GM12801 (cell line): ENCODE results near the gene ULK4.

Experiments used
- CTCF ChIP-seq: IDR thresholded peaks from one replicate; pipeline ENCODE4 v1.5.1; 2011; ENCODE audit warnings: control low read depth; ENCODE audit not compliant: insufficient read length; ENCODE audit errors: extremely low read depth

ULK4 gene

GRCh38 chr3:41259449-41260062, 702.3 kb downstream of the ULK4 start:
- TF ChIP-seq CTCF, result no peak

DNA sequence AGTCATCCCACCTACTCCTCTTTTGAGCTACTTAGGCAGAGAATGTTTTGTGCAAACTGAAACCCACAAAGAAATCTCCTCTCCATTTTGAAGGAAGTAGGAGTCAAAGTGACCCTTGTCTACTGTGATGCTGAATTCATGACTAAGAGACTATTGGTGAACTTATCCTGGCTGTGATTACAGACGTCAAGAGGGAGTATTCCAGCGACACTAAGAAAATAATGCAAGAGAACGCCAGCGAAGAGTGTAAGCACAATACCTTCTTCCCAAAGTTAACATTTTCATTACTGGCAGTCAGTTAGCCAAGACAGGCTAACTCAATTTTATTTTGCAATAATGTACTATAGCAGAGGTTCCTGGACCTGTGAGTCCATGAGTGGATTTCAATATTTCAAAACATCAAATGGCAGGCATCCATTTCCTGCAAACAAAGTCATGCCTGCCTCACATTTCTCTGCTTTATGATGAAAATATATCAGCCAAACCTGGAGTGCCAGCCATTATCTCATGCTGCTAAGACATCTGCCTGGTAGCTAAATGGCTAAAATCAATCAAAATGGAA, 703.6 kb downstream of the ULK4 start:
- TF ChIP-seq CTCF, result no peak

DNA sequence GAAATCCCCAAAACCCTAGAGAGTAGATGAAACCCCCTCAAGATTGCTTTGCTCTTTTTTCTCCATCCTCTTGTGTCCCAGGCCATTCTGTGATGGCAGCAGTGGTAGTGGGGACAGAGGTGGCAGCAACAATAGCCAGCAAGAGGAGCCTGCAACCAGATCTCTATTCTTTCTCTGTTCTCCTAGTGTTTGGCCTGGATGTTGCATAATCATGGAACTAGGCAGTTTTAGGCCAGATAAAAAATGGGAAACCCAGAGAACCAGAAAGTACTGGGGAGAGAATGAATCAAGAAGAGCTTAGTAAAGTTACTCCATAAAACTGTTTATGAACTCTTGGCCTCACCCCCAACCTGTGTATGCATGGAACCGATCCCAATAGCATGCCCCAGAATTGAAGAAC, 710.3 kb downstream of the ULK4 start:
- TF ChIP-seq CTCF, result no peak

DNA sequence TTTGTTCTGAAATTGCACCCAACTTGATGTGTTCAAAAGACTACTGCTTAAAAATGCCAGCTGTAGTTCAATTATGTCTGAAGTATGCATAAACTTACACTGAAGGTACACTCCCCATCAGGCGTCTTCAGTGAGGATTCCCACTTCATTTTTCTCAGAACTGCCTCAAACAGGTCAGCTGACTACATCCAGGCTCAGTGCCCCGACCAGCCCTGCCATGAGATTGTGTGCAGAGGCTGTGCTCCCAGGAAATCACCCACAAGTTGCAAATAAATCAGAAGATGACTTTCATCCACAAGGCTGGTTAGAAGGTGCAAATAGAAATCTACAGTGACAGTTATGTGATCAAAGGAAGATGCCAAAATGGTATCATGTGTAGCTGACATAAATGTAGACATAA, 711.1 kb downstream of the ULK4 start:
- TF ChIP-seq CTCF, result no peak

GRCh38 chr3:41249318-41249717, 712.6 kb downstream of the ULK4 start:
- TF ChIP-seq CTCF, result no peak

DNA sequence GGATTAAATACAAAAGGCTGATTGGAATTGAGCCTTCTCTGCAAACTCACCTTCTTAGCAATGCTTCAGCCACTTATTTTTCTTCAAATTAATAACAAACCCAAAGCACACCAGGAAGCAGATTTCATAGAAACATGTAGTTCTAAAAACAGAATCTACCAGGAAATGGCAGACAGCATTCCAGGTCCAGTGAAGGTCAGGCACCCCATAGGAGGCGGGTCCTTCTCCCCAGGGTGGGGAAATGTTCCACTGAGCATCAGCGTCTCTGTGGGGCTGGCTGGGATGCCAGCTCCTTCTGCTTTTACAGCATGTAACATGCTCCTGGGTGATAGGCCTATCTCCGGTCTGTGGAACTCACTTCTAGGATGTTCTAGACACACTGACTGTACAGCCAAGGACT, 713.4 kb downstream of the ULK4 start:
- TF ChIP-seq CTCF, result no peak

DNA sequence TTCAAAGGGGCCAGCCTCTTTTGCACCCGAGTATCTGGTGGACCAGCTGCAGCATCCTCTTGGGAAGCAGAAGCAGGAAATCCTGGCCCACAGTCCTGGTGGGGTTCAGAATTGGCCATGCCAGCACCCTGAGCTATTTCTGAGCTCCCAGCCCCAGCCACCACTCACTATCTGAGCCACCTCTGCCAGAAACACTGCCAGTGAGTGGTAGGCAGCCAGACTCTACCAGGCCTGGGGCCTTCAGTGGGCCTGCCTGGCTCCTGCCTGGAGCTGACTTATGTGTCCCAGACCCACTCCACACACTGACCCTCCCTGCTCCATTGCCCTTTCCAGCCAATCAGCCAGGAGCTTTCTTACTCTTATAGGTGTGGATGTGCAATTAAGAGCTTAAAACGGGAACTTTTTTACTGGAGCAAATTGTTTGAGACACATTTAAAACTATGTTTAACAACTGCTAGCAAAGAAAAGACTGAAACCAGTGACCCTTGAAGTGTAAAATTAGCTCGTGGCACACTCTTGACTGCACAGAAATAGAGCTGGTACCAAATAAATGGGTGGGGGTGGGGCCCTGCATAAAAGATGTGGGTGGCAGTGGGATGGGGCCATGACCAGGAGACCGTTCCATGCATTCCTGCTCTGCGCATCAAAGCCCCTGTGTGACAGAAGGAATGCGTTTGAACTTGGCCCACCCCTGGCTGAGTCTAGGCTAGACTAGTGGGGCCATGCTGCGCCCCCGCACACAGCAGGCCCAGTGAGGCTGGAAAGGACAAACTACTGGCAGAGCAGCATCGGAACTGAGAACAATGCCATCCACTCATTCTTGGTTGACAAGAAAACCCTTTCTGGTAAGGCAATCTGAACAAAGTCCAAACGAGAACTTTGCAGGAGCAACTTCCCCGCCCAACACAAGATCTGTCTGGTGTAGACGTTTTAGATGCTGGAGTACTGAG, 714.6 kb downstream of the ULK4 start:
- TF ChIP-seq CTCF, result no peak
